Right lobe of liver (tissue), 6 donors: ENCODE measurements around the gene FANCG. TPM values are rescaled to one million over a fixed set of nuclear protein-coding genes. Genes with fewer than 3 reads are reported as not detected.

Source experiments
- ATAC-seq, 4 donors: fragments of 200-7000 bp; cut with Tn5 transposase; one replicate each; pipeline ENCODE4 v1.9.1; 2020; ENCODE audit warnings: mild to moderate bottlenecking in 4 of 4, moderate library complexity in 4 of 4
- DNase-seq, 3 donors: peaks; one replicate each; pipeline ENCODE4 v3.0.0-alpha.2; 2020
- H3K27ac ChIP-seq, 3 donors: fragments of 200-600 bp; one replicate each; pipeline ENCODE4 v1.8.0; 2022
- H3K27me3 ChIP-seq, 2 donors: fragments of 200-600 bp; one replicate each; pipeline ENCODE4 v1.8.0; 2022
- H3K36me3 ChIP-seq, 4 donors: fragments of 200-600 bp; sonication (generic) in 1 of 4; one replicate each; pipeline versions ENCODE4 v1.5.1 to v1.8.0; 2017 to 2022; ENCODE audit warnings: control low read depth in 1 of 4
- H3K4me1 ChIP-seq, 4 donors: fragments of 200-600 bp; sonication (generic) in 1 of 4; one replicate each; pipeline versions ENCODE4 v1.5.1 to v1.8.0; 2017 to 2022; ENCODE audit warnings: control low read depth in 1 of 4
- H3K4me3 ChIP-seq, 3 donors: fragments of 200-600 bp; one replicate each; pipeline ENCODE4 v1.8.0; 2022
- H3K9me3 ChIP-seq, 4 donors: fragments of 200-600 bp; sonication (generic) in 1 of 4; one replicate each; pipeline versions ENCODE4 v1.5.1 to v1.8.0; 2017 to 2022; ENCODE audit warnings: control low read depth in 1 of 4
- POLR2A ChIP-seq: fragments of 450-650 bp; IDR thresholded peaks from one replicate; pipeline ENCODE4 v1.6.1; 2017; ENCODE audit warnings: antibody characterized with exemption, mild to moderate bottlenecking
- WGBS: methylation state at CpG from one replicate; pipeline ENCODE4 v1.1.6; 2018; ENCODE audit warnings: low coverage, low lambda C conversion rate; ENCODE audit not compliant: insufficient coverage; ENCODE audit errors: missing lambda C conversion rate; 5-methylcytosine and 5-hydroxymethylcytosine counted together
- intact Hi-C, 2 donors: fragments of 100-400 bp; cut with DNase I; formaldehyde crosslinking; loops; one replicate each; pipeline versions ENCODE4 v1.11.2 to v1.14.1; 2022
- total RNA-seq, 6 experiments: library from RNA; depleted of rRNA in 2 of 6; stranded (reverse); fragments of >200 nt in 2 of 6; fragmentation: NEBNext Ultra II Directional in 3 of 6; extraction: Animal tissue kit (Norgen Biotek cat#: 25700) in 3 of 6; gene quantifications; one replicate each; pipeline versions ENCODE4 v1.1.0 to v1.2.4, GENCODE V29; 2016 to 2023
- TF ChIP-seq, protein P1 (sequence below), 4 donors: fragments of 200-600 bp in 3 of 4; fragments of 450-650 bp in 1 of 4; IDR thresholded peaks; one replicate each; pipeline versions ENCODE4 v1.5.1 to v1.8.0; 2016 to 2022; ENCODE audit warnings: antibody characterized with exemption in 4 of 4, mild to moderate bottlenecking in 2 of 4
- donor health status: DM: no; HTN: yes; CAD: no.
- donor health status: DM: no; HTN: no; CAD: no.
- donor health status: DM: no; HTN: no; CAD: no.
- donor health status: DM: no; HTN: yes; CAD: no.
- donor health status: DM: no; HTN: yes; CAD: no.

Gene FANCG
- total RNA-seq, 6 experiments from 2014 or later = 2.9 to 7.1 (median 4.2) TPM

DNA sequence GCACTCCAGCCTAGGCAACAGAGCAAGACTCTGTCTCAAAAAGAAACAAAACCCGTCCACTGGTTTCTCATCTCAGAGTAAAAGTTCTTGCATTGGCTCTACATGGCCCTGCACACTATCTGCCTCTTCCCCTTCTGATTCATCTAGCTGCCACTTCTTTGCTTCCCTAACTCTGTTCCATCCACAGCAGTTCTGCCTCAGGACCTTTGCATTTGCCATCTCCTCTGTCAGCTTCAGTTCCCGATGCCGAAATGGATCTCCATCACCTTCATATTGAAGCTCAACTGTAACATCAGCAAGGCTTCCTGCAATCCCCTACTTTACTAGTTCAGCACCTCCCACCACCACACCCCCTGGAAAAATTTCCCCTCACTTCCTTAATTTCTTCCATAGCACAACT is 17.8 kb upstream of the FANCG start:
- 88% methylated on average over 2 of the region's 3 CpGs for WGBS
- peaks cover 0 to 24% (median 4%) of the 10 kb centered on the region in 4 donors for H3K36me3 ChIP-seq
- intact Hi-C loops = no loop called here
- ATAC-seq (no peak), DNase-seq (no peak)
- H3K9me3 ChIP-seq = no peaks in the 10 kb centered on the region
- H3K4me1 ChIP-seq = peaks cover 0 to 22% (median 5%) of the 10 kb centered on the region in 4 donors
- no peak overlapping the region for H3K27ac ChIP-seq
- TF ChIP-seq, protein P1, sequence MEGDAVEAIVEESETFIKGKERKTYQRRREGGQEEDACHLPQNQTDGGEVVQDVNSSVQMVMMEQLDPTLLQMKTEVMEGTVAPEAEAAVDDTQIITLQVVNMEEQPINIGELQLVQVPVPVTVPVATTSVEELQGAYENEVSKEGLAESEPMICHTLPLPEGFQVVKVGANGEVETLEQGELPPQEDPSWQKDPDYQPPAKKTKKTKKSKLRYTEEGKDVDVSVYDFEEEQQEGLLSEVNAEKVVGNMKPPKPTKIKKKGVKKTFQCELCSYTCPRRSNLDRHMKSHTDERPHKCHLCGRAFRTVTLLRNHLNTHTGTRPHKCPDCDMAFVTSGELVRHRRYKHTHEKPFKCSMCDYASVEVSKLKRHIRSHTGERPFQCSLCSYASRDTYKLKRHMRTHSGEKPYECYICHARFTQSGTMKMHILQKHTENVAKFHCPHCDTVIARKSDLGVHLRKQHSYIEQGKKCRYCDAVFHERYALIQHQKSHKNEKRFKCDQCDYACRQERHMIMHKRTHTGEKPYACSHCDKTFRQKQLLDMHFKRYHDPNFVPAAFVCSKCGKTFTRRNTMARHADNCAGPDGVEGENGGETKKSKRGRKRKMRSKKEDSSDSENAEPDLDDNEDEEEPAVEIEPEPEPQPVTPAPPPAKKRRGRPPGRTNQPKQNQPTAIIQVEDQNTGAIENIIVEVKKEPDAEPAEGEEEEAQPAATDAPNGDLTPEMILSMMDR (IDR thresholded peaks at IDR 0.05) = no peak
- TF ChIP-seq POLR2A = no peak
- H3K4me3 ChIP-seq = no peak overlapping the region
- no peaks in the 10 kb centered on the region for H3K27me3 ChIP-seq

DNA sequence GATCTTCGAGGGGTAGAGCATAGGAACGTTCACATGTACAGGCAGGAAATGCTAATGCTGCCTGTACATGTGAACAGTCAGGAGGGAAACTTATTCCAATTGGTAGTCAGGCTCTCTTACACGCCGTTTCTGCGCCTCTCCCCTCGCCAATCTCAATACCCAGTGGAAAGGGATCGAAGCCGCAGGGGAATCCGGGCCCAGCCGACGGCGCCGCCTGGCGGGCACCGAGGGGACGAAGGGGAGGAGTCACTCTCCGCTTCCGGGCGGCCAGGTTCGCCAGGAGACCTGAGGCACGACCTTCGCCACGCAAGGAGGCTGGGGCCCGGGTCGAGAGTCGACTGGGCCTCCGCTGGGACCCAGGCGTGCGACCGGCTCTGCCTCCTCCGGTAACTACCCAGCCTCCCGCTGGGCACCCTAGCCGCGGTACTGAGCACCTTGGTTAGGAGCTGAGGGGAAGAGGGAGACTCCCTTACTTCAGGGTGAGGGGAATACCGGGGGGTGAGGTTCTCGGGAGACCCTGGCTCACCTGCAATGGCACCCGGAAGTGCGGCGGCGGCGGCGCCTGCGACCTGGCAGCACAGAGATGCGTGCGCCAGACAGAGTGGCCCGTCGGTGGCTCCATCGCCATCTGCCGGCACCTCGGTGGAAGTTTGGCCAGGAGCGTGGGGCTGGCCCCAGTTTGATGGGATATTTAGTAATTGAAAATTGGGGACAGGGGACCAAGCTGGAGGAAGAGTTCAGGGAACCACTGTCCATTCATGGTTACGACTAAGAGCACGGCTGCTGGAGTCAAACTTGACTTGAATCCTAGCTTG is 16.5 kb upstream of the FANCG start, which contains the start of gene PIGO:
Gene PIGO (minus strand): TSS at position 557 of the 815 bp plus-strand sequence. CDS start 1,026 bp downstream, outside the sequence.
- H3K4me1 ChIP-seq = peaks cover 0 to 12% (median 3%) of the 10 kb centered on the region in 4 donors
- H3K9me3 ChIP-seq = no peaks in the 10 kb centered on the region
- intact Hi-C loops = no loop called here
- peak within 1 kb of the TSS; percentile 95 to 97 (median 97) for H3K27ac ChIP-seq
- peak; percentile 94 to 97 (median 95) for ATAC-seq
- no peaks in the 10 kb centered on the region for H3K27me3 ChIP-seq
- peaks cover 0 to 27% (median 4%) of the 10 kb centered on the region in 4 donors for H3K36me3 ChIP-seq
- DNase-seq = peak; percentile 92 to 94 (median 93)
- TF ChIP-seq, protein P1 (IDR thresholded peaks at IDR 0.05) = peak; percentile 72 to 76 (median 74)
- peak; percentile 82 for TF ChIP-seq POLR2A
- H3K4me3 ChIP-seq = peak within 1 kb of the TSS; percentile 83 to 93 (median 85)
- WGBS = 0% methylated on average over 30 of the region's 53 CpGs

DNA sequence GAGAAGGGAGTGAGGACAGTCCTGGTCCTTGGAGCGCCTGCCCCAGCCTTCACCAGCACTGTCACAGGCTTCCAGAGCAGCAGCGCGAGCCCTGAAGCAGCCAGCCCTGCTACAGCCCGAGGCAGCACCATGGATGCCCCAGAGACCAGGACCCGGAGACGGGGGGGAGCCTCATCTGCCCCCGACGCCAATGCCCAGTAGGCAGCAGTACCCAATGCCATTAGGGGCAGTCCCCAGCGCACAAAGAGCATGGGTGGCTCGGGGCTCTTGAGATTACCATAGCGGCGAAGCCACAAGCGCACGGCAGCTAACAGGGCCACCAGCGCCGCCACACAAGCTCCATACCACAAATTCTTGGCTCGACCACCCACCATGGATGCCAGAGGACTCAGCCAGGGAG is 11.8 kb upstream of the FANCG start:
- ATAC-seq = no peak
- DNase-seq = no peak
- no peak overlapping the region for H3K27ac ChIP-seq
- TF ChIP-seq, protein P1 (IDR thresholded peaks at IDR 0.05) = no peak
- no peak for TF ChIP-seq POLR2A
- WGBS = 95% methylated on average over 4 of the region's 17 CpGs
- peaks cover 0 to 8% (median under 1%) of the 10 kb centered on the region in 4 donors for H3K4me1 ChIP-seq
- H3K36me3 ChIP-seq = peaks cover 0 to 40% (median 12%) of the 10 kb centered on the region in 4 donors
- no peaks in the 10 kb centered on the region for H3K9me3 ChIP-seq
- intact Hi-C loops = no loop called here
- H3K27me3 ChIP-seq = no peaks in the 10 kb centered on the region
- H3K4me3 ChIP-seq = no peak overlapping the region

DNA sequence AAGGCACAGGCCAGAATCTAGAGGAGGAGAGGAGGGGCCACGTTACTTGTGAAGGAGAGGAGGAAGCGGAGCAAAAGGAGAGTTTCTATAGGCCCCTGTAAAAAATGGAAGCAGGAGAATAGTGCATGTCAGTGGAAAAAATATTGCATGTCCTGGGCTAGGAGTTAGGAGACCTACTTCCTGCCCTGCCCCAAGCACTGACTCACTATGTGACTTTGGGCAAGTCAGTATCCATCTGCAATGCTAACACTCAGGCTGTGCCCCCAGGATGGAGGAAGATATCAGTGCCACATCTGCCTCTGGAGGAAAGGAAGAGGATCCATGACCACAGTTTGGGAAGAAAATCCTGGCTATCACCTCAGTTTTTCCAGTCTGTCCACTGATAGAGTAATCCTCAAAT is 9.7 kb upstream of the FANCG start:
- ATAC-seq (no peak), DNase-seq (no peak)
- no peaks in the 10 kb centered on the region for H3K4me1 ChIP-seq
- H3K27me3 ChIP-seq = no peaks in the 10 kb centered on the region
- H3K4me3 ChIP-seq = no peak overlapping the region
- TF ChIP-seq, protein P1 (IDR thresholded peaks at IDR 0.05) = no peak
- TF ChIP-seq POLR2A = no peak
- H3K27ac ChIP-seq = no peak overlapping the region
- peaks cover 0 to 40% (median 12%) of the 10 kb centered on the region in 4 donors for H3K36me3 ChIP-seq
- intact Hi-C loops = no loop called here
- 100% methylated on average over 2 of the region's 2 CpGs for WGBS
- H3K9me3 ChIP-seq = no peaks in the 10 kb centered on the region
